ENCODE results near the gene GGCT.

- TF ChIP-seq ZBTB17 (tag by site-specific recombination; IDR thresholded peaks at IDR 0.05) (no peak), ZNF76 (tag by site-specific recombination; IDR thresholded peaks at IDR 0.05; ENCODE audit: borderline replicate concordance, low read depth) (no peak), PRDM10 (tag by site-specific recombination; IDR thresholded peaks at IDR 0.05) (0 out of 2 replicates have a peak, but pooled peaks have one; percentile 25), CTCF (tag by site-specific recombination; IDR thresholded peaks at IDR 0.05) (no peak)
Observed at GRCh38 chr7:30448461-30449189, 56.0 kb downstream of the GGCT start.
